ENCODE data around the gene CACNB2.

Gene CACNB2

DNA sequence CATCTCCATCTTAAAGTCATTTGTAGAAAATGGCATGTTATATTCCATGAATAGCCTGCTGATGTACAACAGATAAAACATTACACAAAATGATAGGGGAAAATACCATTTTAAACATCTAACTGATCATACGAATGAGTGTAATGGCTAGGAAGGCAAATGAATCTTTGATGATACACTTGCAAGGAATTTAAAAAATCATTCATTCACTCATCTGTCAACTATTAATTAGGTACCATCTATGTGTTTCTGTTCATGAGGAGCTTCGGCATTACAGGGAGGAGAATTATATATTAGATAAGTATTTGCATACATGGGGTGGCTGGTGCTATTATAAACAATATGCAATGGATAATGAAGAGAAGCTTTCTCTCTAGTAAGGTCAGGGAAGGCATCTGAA lies 183.7 kb downstream of the CACNB2 start:
- H3K4me3 Mint-ChIP-seq, result no peak overlapping the region
- TF ChIP-seq, protein P1, sequence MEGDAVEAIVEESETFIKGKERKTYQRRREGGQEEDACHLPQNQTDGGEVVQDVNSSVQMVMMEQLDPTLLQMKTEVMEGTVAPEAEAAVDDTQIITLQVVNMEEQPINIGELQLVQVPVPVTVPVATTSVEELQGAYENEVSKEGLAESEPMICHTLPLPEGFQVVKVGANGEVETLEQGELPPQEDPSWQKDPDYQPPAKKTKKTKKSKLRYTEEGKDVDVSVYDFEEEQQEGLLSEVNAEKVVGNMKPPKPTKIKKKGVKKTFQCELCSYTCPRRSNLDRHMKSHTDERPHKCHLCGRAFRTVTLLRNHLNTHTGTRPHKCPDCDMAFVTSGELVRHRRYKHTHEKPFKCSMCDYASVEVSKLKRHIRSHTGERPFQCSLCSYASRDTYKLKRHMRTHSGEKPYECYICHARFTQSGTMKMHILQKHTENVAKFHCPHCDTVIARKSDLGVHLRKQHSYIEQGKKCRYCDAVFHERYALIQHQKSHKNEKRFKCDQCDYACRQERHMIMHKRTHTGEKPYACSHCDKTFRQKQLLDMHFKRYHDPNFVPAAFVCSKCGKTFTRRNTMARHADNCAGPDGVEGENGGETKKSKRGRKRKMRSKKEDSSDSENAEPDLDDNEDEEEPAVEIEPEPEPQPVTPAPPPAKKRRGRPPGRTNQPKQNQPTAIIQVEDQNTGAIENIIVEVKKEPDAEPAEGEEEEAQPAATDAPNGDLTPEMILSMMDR (IDR thresholded peaks at IDR 0.05), result no peak
- H3K27me3 Mint-ChIP-seq (ENCODE audit: low read depth, poor library complexity), result peaks cover 13% of the 10 kb centered on the region
- peaks cover 11% of the 10 kb centered on the region for H3K9me3 Mint-ChIP-seq
- no peaks in the 10 kb centered on the region for H3K36me3 Mint-ChIP-seq (ENCODE audit: low read depth)
- no peaks in the 10 kb centered on the region for H3K4me1 Mint-ChIP-seq
- no peak for DNase-seq
- no peak overlapping the region for H3K27ac Mint-ChIP-seq

DNA sequence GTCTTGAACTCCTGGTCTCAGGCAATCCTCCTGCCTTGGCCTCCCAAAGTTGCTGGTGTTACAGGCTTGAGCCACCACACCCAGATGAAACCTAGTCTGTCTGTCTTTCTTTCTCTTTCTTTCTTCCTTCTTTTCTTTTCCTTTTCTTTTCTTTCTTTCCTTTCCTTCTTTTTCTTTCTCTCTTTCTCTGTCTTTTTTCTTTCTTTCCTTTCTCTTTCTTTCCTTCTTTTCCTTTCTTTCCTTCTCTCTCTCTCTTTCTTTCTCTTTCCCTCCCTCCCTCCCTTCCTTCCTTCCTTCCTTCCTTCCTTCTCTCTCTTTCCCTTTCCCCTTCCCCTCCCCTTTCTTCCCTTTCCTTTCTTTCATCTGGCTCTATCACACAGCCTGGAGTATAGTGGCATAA lies 185.2 kb downstream of the CACNB2 start:
- DNase-seq, result no peak
- Mint-ChIP-seq H3K27ac (no peak overlapping the region), H3K4me3 (no peak overlapping the region), H3K9me3 (no peaks in the 10 kb centered on the region), H3K27me3 (ENCODE audit: low read depth, poor library complexity) (peaks cover 6% of the 10 kb centered on the region), H3K36me3 (ENCODE audit: low read depth) (no peaks in the 10 kb centered on the region), H3K4me1 (no peaks in the 10 kb centered on the region)
- TF ChIP-seq, protein P1 (IDR thresholded peaks at IDR 0.05), result no peak

DNA sequence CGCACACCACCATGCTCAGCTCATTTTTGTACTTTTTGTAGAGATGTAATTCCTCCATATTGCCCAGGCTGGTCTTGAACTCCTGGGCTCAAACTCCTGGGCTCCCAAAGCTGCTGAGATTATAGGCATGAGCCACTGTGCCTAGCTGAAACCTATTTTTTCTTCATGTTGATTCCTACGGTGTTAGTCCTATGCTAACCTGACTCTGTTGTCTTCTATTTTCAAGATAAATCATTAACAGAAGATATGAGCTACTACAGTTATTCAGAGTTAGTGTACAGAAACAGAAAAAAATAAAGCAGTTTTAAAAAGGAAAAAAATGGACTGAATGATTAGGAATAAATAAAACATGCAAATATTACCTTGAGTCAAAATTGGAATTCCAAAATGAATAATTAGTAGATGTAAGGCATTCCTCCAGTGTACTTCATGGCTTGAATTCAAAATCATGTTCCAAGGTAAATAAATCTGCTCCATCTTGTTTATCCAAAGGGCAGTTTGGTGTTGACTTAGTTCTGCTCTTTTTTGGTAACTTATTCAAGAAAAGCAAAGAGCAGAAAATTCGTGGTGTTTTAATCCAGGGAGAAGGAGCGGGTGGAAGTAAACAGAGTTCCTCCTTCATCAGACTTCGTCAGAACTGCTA lies 185.8 kb downstream of the CACNB2 start:
- H3K36me3 Mint-ChIP-seq (ENCODE audit: low read depth), result no peaks in the 10 kb centered on the region
- no peak for DNase-seq
- no peak overlapping the region for H3K4me3 Mint-ChIP-seq
- H3K27me3 Mint-ChIP-seq (ENCODE audit: low read depth, poor library complexity), result peaks cover 3% of the 10 kb centered on the region
- H3K9me3 Mint-ChIP-seq, result no peaks in the 10 kb centered on the region
- H3K4me1 Mint-ChIP-seq, result no peaks in the 10 kb centered on the region
- TF ChIP-seq, protein P1 (IDR thresholded peaks at IDR 0.05), result no peak
- no peak overlapping the region for H3K27ac Mint-ChIP-seq

DNA sequence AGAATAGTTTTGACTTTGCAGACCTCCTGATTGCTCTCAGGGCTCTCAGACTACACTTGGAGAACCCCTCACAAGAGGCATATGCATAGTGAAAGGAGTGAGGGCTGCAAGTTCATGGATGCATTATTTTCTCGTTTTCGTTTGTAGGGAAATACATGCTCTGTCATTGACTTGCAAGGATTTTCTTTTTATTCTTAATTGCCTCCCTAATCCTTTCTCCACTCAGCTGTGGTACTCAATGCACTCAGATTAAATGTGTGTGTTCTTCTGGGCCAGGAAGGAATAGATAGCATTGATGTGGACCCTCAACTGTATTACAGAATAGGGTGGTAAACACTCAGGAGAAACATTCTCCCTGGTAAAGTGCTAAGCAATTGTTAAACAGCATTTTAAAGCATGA lies 188.7 kb downstream of the CACNB2 start:
- TF ChIP-seq, protein P1 (IDR thresholded peaks at IDR 0.05), result no peak
- Mint-ChIP-seq H3K4me3 (no peak overlapping the region), H3K36me3 (ENCODE audit: low read depth) (no peaks in the 10 kb centered on the region)

DNA sequence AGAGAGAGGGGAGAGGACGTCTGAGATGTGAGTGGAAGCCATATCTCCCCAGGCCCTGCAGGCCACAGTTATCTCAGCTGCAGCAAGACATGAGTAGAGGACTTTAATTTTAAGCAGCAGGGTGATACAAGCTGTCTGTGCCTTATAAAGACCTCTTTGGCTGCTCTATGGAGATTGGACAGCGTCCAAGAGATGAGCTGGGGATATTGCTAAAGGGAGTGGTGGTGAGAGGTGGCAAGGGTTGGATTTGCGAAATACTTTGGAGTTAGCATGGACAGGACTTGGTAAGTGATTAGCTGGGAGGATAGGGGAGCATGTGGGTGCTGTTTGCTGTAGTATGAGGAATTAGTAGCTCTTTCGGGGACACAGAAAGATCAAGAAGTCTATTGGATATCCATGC lies 191.8 kb downstream of the CACNB2 start:
- Mint-ChIP-seq H3K4me3 (no peak overlapping the region), H3K27me3 (ENCODE audit: low read depth, poor library complexity) (peaks cover under 1% of the 10 kb centered on the region), H3K27ac (no peak overlapping the region), H3K4me1 (no peaks in the 10 kb centered on the region), H3K36me3 (ENCODE audit: low read depth) (no peaks in the 10 kb centered on the region), H3K9me3 (peaks cover 4% of the 10 kb centered on the region)
- no peak for DNase-seq
- TF ChIP-seq, protein P1 (IDR thresholded peaks at IDR 0.05), result no peak

More for the DNA sequence above, 188.7 kb downstream of the CACNB2 start:
- no peak for DNase-seq
- H3K9me3 Mint-ChIP-seq, result no peaks in the 10 kb centered on the region
- H3K27ac Mint-ChIP-seq, result no peak overlapping the region
- H3K4me1 Mint-ChIP-seq, result no peaks in the 10 kb centered on the region
- H3K27me3 Mint-ChIP-seq (ENCODE audit: low read depth, poor library complexity), result peaks cover 3% of the 10 kb centered on the region

DNA sequence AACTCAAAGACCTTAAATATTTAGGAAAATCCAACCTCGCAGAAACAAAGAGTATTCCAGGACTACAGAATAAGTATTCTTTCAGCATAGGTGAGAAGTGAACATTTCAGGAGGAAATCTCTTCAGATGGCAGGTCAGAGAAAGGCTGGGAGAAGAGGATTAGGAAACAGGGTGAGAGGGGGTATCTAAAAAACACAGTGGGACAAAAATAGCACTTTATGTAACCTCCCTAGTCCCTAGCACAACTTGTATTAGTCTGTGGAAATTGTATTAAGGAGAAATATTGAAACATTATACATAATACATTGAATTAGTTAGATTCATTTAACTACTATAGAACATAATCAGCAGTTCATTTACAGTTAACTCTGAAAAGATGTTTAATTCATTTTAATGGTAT lies 192.3 kb downstream of the CACNB2 start:
- DNase-seq, result no peak
- peaks cover 4% of the 10 kb centered on the region for H3K9me3 Mint-ChIP-seq
- no peak overlapping the region for H3K4me3 Mint-ChIP-seq
- TF ChIP-seq, protein P1 (IDR thresholded peaks at IDR 0.05), result no peak
- peaks cover 3% of the 10 kb centered on the region for H3K27me3 Mint-ChIP-seq (ENCODE audit: low read depth, poor library complexity)
- H3K36me3 Mint-ChIP-seq (ENCODE audit: low read depth), result no peaks in the 10 kb centered on the region
- H3K4me1 Mint-ChIP-seq, result no peaks in the 10 kb centered on the region
- no peak overlapping the region for H3K27ac Mint-ChIP-seq
